Measurements from ENCODE around the gene DCAF11. TPM values are rescaled to one million over a fixed set of nuclear protein-coding genes. Genes with fewer than 3 reads are reported as not detected.

Gene DCAF11
- total RNA-seq, 4 donors from 2014 or later = 64.2 to 71.7 (median 68.3) TPM

- peaks cover 5% of the 10 kb centered on the region for H3K27me3 ChIP-seq
- no peaks in the 10 kb centered on the region for H3K9me3 ChIP-seq
- peaks cover under 1% of the 10 kb centered on the region for H3K4me1 ChIP-seq
- H3K36me3 ChIP-seq = no peaks in the 10 kb centered on the region
- no peak overlapping the region for H3K27ac ChIP-seq
- TF ChIP-seq POLR2AphosphoS5 (IDR thresholded peaks at IDR 0.05) (no peak), CTCF (IDR thresholded peaks at IDR 0.05) (no peak), EP300 (IDR thresholded peaks at IDR 0.05) (no peak), POLR2A (IDR thresholded peaks at IDR 0.05) (no peak)
- no peak overlapping the region for H3K4me3 ChIP-seq
- WGBS = 95% methylated on average over 8 of the region's 12 CpGs
- no peak for DNase-seq (ENCODE audit: low spot score in 2 of 2)
Observed at GRCh38 chr14:24067133-24068082, 47.2 kb upstream of the DCAF11 start.

- DNase-seq (ENCODE audit: low spot score in 2 of 2) = no peak
- WGBS = 100% methylated on average over 3 of the region's 10 CpGs
- TF ChIP-seq EP300 (IDR thresholded peaks at IDR 0.05) (no peak), POLR2A (IDR thresholded peaks at IDR 0.05) (no peak), CTCF (IDR thresholded peaks at IDR 0.05) (no peak), POLR2AphosphoS5 (IDR thresholded peaks at IDR 0.05) (no peak)
- Histone ChIP-seq H3K27ac (no peak overlapping the region), H3K36me3 (no peaks in the 10 kb centered on the region), H3K4me3 (no peak overlapping the region), H3K4me1 (peaks cover 7% of the 10 kb centered on the region), H3K27me3 (peaks cover 8% of the 10 kb centered on the region), H3K9me3 (no peaks in the 10 kb centered on the region)
Observed at GRCh38 chr14:24068711-24069410, 45.7 kb upstream of the DCAF11 start.

GRCh38 chr14:24069411-24069735 is 45.2 kb upstream of the DCAF11 start:
- Histone ChIP-seq H3K27ac (no peak overlapping the region), H3K9me3 (no peaks in the 10 kb centered on the region), H3K36me3 (no peaks in the 10 kb centered on the region), H3K4me3 (no peak overlapping the region), H3K4me1 (peaks cover 7% of the 10 kb centered on the region), H3K27me3 (peaks cover 8% of the 10 kb centered on the region)
- no peak for TF ChIP-seq EP300 (IDR thresholded peaks at IDR 0.05)
- no peak for TF ChIP-seq POLR2A (IDR thresholded peaks at IDR 0.05)
- TF ChIP-seq CTCF (IDR thresholded peaks at IDR 0.05) = no peak
- no peak for TF ChIP-seq POLR2AphosphoS5 (IDR thresholded peaks at IDR 0.05)
- 93% methylated on average over 4 of the region's 6 CpGs for WGBS
- DNase-seq (ENCODE audit: low spot score in 2 of 2) = no peak

GRCh38 chr14:24070285-24071143 is 44.1 kb upstream of the DCAF11 start:
- H3K9me3 ChIP-seq = no peaks in the 10 kb centered on the region
- no peak for DNase-seq (ENCODE audit: low spot score in 2 of 2)
- no peaks in the 10 kb centered on the region for H3K36me3 ChIP-seq
- 73% methylated on average over 10 of the region's 10 CpGs for WGBS
- H3K4me1 ChIP-seq = peaks cover 7% of the 10 kb centered on the region
- H3K27me3 ChIP-seq = peaks cover 8% of the 10 kb centered on the region
- no peak overlapping the region for H3K4me3 ChIP-seq
- H3K27ac ChIP-seq = no peak overlapping the region
- TF ChIP-seq POLR2A (IDR thresholded peaks at IDR 0.05) (no peak), EP300 (IDR thresholded peaks at IDR 0.05) (no peak), POLR2AphosphoS5 (IDR thresholded peaks at IDR 0.05) (no peak), CTCF (IDR thresholded peaks at IDR 0.05) (no peak)
